ENCODE data around the gene SPTAN1. TPM values are rescaled to one million over a fixed set of nuclear protein-coding genes. Genes with fewer than 3 reads are reported as not detected.

The SPTAN1 gene
- total RNA-seq, 1 experiment from 2014 or later, result 167 TPM

GRCh38 chr9:128593856-128594255, 41.5 kb downstream of the SPTAN1 start:
- Histone ChIP-seq H3K27me3 (ENCODE audit: low read length) (no peaks in the 10 kb centered on the region), H3K4me2 (ENCODE audit: low read depth, low read length, poor library complexity, severe bottlenecking) (no peak overlapping the region), H3K4me3 (ENCODE audit: low read length) (no peak overlapping the region), H3K9me3 (ENCODE audit: low read length) (no peaks in the 10 kb centered on the region), H3K27ac (ENCODE audit: low read length) (no peak overlapping the region), H3K4me1 (ENCODE audit: low read length) (no peaks in the 10 kb centered on the region), H3K9me2 (replicated peaks; ENCODE audit: insufficient read depth, low read length) (no peaks in the 10 kb centered on the region), H3K79me2 (ENCODE audit: low read length) (no peaks in the 10 kb centered on the region), H3K9ac (ENCODE audit: low read length) (no peak overlapping the region), H4K20me1 (ENCODE audit: insufficient read depth, low read depth, low read length) (no peaks in the 10 kb centered on the region), H3K36me3 (ENCODE audit: insufficient read depth, low read length) (peaks cover 31% of the 10 kb centered on the region), H2AFZ (ENCODE audit: low read length) (no peak overlapping the region)
- no peak for DNase-seq

GRCh38 chr9:128595471-128595870, 43.1 kb downstream of the SPTAN1 start:
- no peaks in the 10 kb centered on the region for H3K9me3 ChIP-seq (ENCODE audit: low read length)
- H4K20me1 ChIP-seq (ENCODE audit: insufficient read depth, low read depth, low read length), result no peaks in the 10 kb centered on the region
- H3K9me2 ChIP-seq (replicated peaks; ENCODE audit: insufficient read depth, low read length), result no peaks in the 10 kb centered on the region
- H3K4me3 ChIP-seq (ENCODE audit: low read length), result no peak overlapping the region
- H2AFZ ChIP-seq (ENCODE audit: low read length), result no peak overlapping the region
- H3K36me3 ChIP-seq (ENCODE audit: insufficient read depth, low read length), result peaks cover 34% of the 10 kb centered on the region; the same call in 1 of the 2 replicates
- H3K4me1 ChIP-seq (ENCODE audit: low read length), result no peaks in the 10 kb centered on the region
- H3K4me2 ChIP-seq (ENCODE audit: low read depth, low read length, poor library complexity, severe bottlenecking), result no peak overlapping the region
- no peak overlapping the region for H3K27ac ChIP-seq (ENCODE audit: low read length)
- DNase-seq, result no peak
- H3K9ac ChIP-seq (ENCODE audit: low read length), result no peak overlapping the region
- no peaks in the 10 kb centered on the region for H3K27me3 ChIP-seq (ENCODE audit: low read length)
- H3K79me2 ChIP-seq (ENCODE audit: low read length), result no peaks in the 10 kb centered on the region

GRCh38 chr9:128600099-128600498, 47.7 kb downstream of the SPTAN1 start:
- H3K27me3 ChIP-seq (ENCODE audit: low read length), result no peaks in the 10 kb centered on the region
- DNase-seq, result no peak
- no peak overlapping the region for H3K9ac ChIP-seq (ENCODE audit: low read length)

GRCh38 chr9:128603697-128604096, 51.3 kb downstream of the SPTAN1 start:
- Histone ChIP-seq H3K9ac (ENCODE audit: low read length) (no peak overlapping the region), H3K9me3 (ENCODE audit: low read length) (no peaks in the 10 kb centered on the region), H4K20me1 (ENCODE audit: insufficient read depth, low read depth, low read length) (no peaks in the 10 kb centered on the region), H3K4me3 (ENCODE audit: low read length) (no peak overlapping the region), H3K79me2 (ENCODE audit: low read length) (no peaks in the 10 kb centered on the region), H3K36me3 (ENCODE audit: insufficient read depth, low read length) (peaks cover 25% of the 10 kb centered on the region; the same call in 1 of the 2 replicates), H3K27ac (ENCODE audit: low read length) (no peak overlapping the region), H3K4me2 (ENCODE audit: low read depth, low read length, poor library complexity, severe bottlenecking) (no peak overlapping the region), H3K27me3 (ENCODE audit: low read length) (no peaks in the 10 kb centered on the region), H3K9me2 (replicated peaks; ENCODE audit: insufficient read depth, low read length) (no peaks in the 10 kb centered on the region), H2AFZ (ENCODE audit: low read length) (no peak overlapping the region), H3K4me1 (ENCODE audit: low read length) (no peaks in the 10 kb centered on the region)
- DNase-seq, result no peak

More at GRCh38 chr9:128600099-128600498, 47.7 kb downstream of the SPTAN1 start:
- H3K9me2 ChIP-seq (replicated peaks; ENCODE audit: insufficient read depth, low read length), result no peaks in the 10 kb centered on the region
- no peaks in the 10 kb centered on the region for H3K4me1 ChIP-seq (ENCODE audit: low read length)
- H4K20me1 ChIP-seq (ENCODE audit: insufficient read depth, low read depth, low read length), result no peaks in the 10 kb centered on the region
- H3K36me3 ChIP-seq (ENCODE audit: insufficient read depth, low read length), result peaks cover 26% of the 10 kb centered on the region; the same call in 1 of the 2 replicates
- H3K4me2 ChIP-seq (ENCODE audit: low read depth, low read length, poor library complexity, severe bottlenecking), result no peak overlapping the region
- no peaks in the 10 kb centered on the region for H3K79me2 ChIP-seq (ENCODE audit: low read length)
- H3K4me3 ChIP-seq (ENCODE audit: low read length), result no peak overlapping the region
- H3K9me3 ChIP-seq (ENCODE audit: low read length), result no peaks in the 10 kb centered on the region
- H2AFZ ChIP-seq (ENCODE audit: low read length), result no peak overlapping the region
- H3K27ac ChIP-seq (ENCODE audit: low read length), result no peak overlapping the region

- Histone ChIP-seq H3K4me1 (ENCODE audit: low read length) (no peaks in the 10 kb centered on the region), H3K79me2 (ENCODE audit: low read length) (no peaks in the 10 kb centered on the region), H3K9me3 (ENCODE audit: low read length) (no peaks in the 10 kb centered on the region), H3K27me3 (ENCODE audit: low read length) (no peaks in the 10 kb centered on the region), H3K9me2 (replicated peaks; ENCODE audit: insufficient read depth, low read length) (no peaks in the 10 kb centered on the region), H3K9ac (ENCODE audit: low read length) (no peak overlapping the region), H3K36me3 (ENCODE audit: insufficient read depth, low read length) (peaks cover 46% of the 10 kb centered on the region; the same call in 1 of the 2 replicates), H3K4me3 (ENCODE audit: low read length) (no peak overlapping the region), H4K20me1 (ENCODE audit: insufficient read depth, low read depth, low read length) (no peaks in the 10 kb centered on the region), H3K4me2 (ENCODE audit: low read depth, low read length, poor library complexity, severe bottlenecking) (no peak overlapping the region), H3K27ac (ENCODE audit: low read length) (no peak overlapping the region), H2AFZ (ENCODE audit: low read length) (no peak overlapping the region)
- no peak for DNase-seq
These were observed 55.4 kb downstream of the SPTAN1 start for GRCh38 chr9:128607642-128608350.

GRCh38 chr9:128610897-128611296, 58.5 kb downstream of the SPTAN1 start:
- Histone ChIP-seq H3K27ac (ENCODE audit: low read length) (no peak overlapping the region), H3K36me3 (ENCODE audit: insufficient read depth, low read length) (peaks cover 60% of the 10 kb centered on the region; the same call in 1 of the 2 replicates), H3K4me3 (ENCODE audit: low read length) (no peak overlapping the region), H3K9ac (ENCODE audit: low read length) (no peak overlapping the region), H4K20me1 (ENCODE audit: insufficient read depth, low read depth, low read length) (no peaks in the 10 kb centered on the region), H3K4me1 (ENCODE audit: low read length) (no peaks in the 10 kb centered on the region), H3K4me2 (ENCODE audit: low read depth, low read length, poor library complexity, severe bottlenecking) (no peak overlapping the region), H3K9me3 (ENCODE audit: low read length) (no peaks in the 10 kb centered on the region), H3K9me2 (replicated peaks; ENCODE audit: insufficient read depth, low read length) (no peaks in the 10 kb centered on the region), H3K27me3 (ENCODE audit: low read length) (no peaks in the 10 kb centered on the region), H2AFZ (ENCODE audit: low read length) (no peak overlapping the region), H3K79me2 (ENCODE audit: low read length) (no peaks in the 10 kb centered on the region)
- DNase-seq, result no peak

- no peak overlapping the region for H3K9ac ChIP-seq (ENCODE audit: low read length)
These were observed 59.4 kb downstream of the SPTAN1 start for GRCh38 chr9:128611600-128612394.

GRCh38 chr9:128614728-128615127, 62.3 kb downstream of the SPTAN1 start:
- Histone ChIP-seq H2AFZ (ENCODE audit: low read length) (no peak overlapping the region), H3K4me2 (ENCODE audit: low read depth, low read length, poor library complexity, severe bottlenecking) (no peak overlapping the region), H3K79me2 (ENCODE audit: low read length) (no peaks in the 10 kb centered on the region), H3K4me1 (ENCODE audit: low read length) (no peaks in the 10 kb centered on the region), H4K20me1 (ENCODE audit: insufficient read depth, low read depth, low read length) (no peaks in the 10 kb centered on the region), H3K9me3 (ENCODE audit: low read length) (no peaks in the 10 kb centered on the region), H3K36me3 (ENCODE audit: insufficient read depth, low read length) (peaks cover 53% of the 10 kb centered on the region), H3K9ac (ENCODE audit: low read length) (no peak overlapping the region), H3K27me3 (ENCODE audit: low read length) (no peaks in the 10 kb centered on the region), H3K27ac (ENCODE audit: low read length) (no peak overlapping the region), H3K4me3 (ENCODE audit: low read length) (no peak overlapping the region), H3K9me2 (replicated peaks; ENCODE audit: insufficient read depth, low read length) (no peaks in the 10 kb centered on the region)
- no peak for DNase-seq

More at GRCh38 chr9:128611600-128612394, 59.4 kb downstream of the SPTAN1 start:
- peaks cover 60% of the 10 kb centered on the region; the same call in 1 of the 2 replicates for H3K36me3 ChIP-seq (ENCODE audit: insufficient read depth, low read length)
- no peaks in the 10 kb centered on the region for H3K27me3 ChIP-seq (ENCODE audit: low read length)
- no peaks in the 10 kb centered on the region for H3K9me2 ChIP-seq (replicated peaks; ENCODE audit: insufficient read depth, low read length)
- H3K4me1 ChIP-seq (ENCODE audit: low read length), result no peaks in the 10 kb centered on the region
- H3K4me2 ChIP-seq (ENCODE audit: low read depth, low read length, poor library complexity, severe bottlenecking), result no peak overlapping the region
- no peak overlapping the region for H3K4me3 ChIP-seq (ENCODE audit: low read length)
- no peaks in the 10 kb centered on the region for H3K79me2 ChIP-seq (ENCODE audit: low read length)
- no peaks in the 10 kb centered on the region for H3K9me3 ChIP-seq (ENCODE audit: low read length)
- H3K27ac ChIP-seq (ENCODE audit: low read length), result no peak overlapping the region
- H4K20me1 ChIP-seq (ENCODE audit: insufficient read depth, low read depth, low read length), result no peaks in the 10 kb centered on the region
- H2AFZ ChIP-seq (ENCODE audit: low read length), result no peak overlapping the region
- DNase-seq, result no peak
